GM21576 (cell line): ENCODE results near the gene HSPA2.
"Not testable (repeated sequence)": the region's sequence is repeated elsewhere in the genome, so short reads cannot be mapped to it uniquely, and the experiment has no call there.

Source experiments
- ATAC-seq: cut with Tn5 transposase; IDR thresholded peaks from one replicate; pipeline ENCODE4 v1.9.1; 2021; ENCODE audit warnings: mild to moderate bottlenecking, moderate library complexity; ENCODE audit not compliant: unreplicated experiment

Gene HSPA2

DNA sequence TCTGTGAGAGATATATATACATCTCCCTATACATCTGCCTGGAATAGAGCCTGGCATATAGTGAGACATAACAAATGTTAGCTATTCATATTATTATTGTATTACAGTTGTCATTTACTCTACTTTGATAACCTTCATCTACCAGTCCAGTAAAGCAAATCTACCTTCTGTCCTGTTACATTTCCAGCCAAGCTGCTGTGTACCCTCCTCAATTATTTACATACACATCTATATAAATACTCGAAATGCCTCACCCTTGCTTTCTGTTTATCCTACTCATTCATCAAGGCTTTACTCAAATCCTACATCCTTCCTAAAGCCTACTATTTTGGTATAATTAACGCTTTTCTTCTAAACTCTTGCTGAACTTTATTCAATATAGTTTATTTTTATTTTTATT is 27.3 kb upstream of the HSPA2 start:
- no peak for ATAC-seq

DNA sequence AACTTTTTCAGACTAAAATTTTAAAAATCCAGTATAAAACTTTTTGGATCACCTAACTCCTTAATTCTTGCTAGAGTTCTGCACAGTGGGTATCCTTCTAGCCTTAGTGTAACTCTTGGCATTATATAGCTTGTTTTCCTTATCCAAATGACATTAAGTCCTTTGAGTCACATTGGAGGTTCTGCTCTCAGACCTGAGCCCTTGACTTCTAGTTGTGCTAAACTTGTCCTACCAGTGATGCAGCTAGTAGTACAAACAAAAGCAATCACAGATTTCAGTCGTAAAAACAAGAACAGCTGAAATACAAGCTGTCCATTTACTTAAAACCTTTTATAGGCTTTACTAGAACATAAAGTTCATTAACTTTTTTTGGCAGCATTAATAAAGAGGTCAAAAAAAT is 25.5 kb upstream of the HSPA2 start:
- ATAC-seq = no peak

GRCh38 chr14:64516969-64517368 is 23.6 kb upstream of the HSPA2 start:
- ATAC-seq = no peak

DNA sequence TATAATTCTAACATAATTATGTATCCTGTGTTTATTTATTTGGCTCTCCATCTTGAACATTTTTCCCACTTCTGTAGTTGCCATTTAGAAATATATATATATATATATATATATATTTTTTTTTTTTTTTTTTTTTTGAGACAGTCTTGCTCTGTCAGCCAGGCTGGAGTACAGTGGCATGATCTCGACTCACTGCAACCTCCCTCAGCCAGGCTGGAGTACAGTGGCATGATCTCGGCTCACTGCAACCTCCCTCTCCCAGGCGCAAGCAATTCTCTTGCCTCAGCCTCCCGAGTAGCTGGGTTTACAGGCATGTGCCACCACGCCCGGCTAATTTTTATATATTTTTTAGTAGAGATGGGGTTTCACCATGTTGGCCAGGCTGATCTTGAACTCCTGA is 22.9 kb upstream of the HSPA2 start:
- not testable (repeated sequence) for ATAC-seq

- ATAC-seq = no peak
These were observed 22.3 kb upstream of the HSPA2 start for GRCh38 chr14:64518229-64518628.

GRCh38 chr14:64520699-64521098 is 19.8 kb upstream of the HSPA2 start:
- no peak for ATAC-seq

- no peak for ATAC-seq
These were observed 17.8 kb upstream of the HSPA2 start for GRCh38 chr14:64522591-64523355.

GRCh38 chr14:64525354-64525753 is 15.2 kb upstream of the HSPA2 start:
- no peak for ATAC-seq

- ATAC-seq = no peak
These were observed 9.0 kb upstream of the HSPA2 start for GRCh38 chr14:64531567-64531966.

DNA sequence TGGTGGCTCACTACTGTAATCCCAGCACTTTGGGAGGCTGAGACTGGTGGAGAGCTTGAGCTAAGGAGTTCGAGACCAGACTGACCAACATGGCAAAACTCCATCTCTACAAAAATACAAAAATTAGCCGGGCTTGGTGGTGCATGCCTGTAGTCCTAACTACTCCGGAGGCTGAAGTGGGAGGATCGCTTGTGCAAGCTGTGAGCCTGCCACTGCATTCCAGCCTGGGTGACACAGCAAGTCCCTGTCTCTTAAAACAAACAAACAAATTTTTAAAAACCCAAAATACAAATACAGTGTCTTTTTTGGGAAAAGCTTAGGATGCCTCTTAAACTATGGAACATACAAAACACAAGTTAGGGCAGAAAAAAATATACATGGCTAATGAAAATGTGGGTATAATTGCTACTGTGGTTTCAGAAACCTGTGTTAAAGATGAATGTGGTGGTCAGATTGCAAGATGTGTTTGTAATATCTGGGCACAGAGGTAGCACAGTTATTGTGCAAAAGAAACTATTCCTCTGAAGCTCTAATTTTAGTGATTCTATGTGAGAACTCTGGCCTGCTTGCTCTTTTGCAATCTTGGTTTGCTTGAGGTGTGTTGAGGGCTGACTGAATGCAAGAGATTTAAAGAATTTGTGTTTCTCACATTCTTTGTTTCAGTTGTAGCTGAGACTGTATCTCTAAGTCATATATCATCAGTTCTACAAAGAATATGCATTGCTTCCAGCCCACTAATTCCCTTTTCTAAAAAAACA is 3.9 kb upstream of the HSPA2 start:
- no peak for ATAC-seq

DNA sequence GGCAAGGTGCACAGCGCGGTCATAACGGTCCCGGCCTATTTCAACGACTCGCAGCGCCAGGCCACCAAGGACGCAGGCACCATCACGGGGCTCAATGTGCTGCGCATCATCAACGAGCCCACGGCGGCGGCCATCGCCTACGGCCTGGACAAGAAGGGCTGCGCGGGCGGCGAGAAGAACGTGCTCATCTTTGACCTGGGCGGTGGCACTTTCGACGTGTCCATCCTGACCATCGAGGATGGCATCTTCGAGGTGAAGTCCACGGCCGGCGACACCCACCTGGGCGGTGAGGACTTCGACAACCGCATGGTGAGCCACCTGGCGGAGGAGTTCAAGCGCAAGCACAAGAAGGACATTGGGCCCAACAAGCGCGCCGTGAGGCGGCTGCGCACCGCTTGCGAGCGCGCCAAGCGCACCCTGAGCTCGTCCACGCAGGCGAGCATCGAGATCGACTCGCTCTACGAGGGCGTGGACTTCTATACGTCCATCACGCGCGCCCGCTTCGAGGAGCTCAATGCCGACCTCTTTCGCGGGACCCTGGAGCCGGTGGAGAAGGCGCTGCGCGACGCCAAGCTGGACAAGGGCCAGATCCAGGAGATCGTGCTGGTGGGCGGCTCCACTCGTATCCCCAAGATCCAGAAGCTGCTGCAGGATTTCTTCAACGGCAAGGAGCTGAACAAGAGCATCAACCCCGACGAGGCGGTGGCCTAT is 875 bp downstream of the HSPA2 start:
- ATAC-seq = no peak

DNA sequence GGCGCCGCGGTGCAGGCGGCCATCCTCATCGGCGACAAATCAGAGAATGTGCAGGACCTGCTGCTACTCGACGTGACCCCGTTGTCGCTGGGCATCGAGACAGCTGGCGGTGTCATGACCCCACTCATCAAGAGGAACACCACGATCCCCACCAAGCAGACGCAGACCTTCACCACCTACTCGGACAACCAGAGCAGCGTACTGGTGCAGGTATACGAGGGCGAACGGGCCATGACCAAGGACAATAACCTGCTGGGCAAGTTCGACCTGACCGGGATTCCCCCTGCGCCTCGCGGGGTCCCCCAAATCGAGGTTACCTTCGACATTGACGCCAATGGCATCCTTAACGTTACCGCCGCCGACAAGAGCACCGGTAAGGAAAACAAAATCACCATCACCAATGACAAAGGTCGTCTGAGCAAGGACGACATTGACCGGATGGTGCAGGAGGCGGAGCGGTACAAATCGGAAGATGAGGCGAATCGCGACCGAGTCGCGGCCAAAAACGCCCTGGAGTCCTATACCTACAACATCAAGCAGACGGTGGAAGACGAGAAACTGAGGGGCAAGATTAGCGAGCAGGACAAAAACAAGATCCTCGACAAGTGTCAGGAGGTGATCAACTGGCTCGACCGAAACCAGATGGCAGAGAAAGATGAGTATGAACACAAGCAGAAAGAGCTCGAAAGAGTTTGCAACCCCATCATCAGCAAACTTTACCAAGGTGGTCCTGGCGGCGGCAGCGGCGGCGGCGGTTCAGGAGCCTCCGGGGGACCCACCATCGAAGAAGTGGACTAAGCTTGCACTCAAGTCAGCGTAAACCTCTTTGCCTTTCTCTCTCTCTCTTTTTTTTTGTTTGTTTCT is 1.7 kb downstream of the HSPA2 start:
- ATAC-seq = no peak

DNA sequence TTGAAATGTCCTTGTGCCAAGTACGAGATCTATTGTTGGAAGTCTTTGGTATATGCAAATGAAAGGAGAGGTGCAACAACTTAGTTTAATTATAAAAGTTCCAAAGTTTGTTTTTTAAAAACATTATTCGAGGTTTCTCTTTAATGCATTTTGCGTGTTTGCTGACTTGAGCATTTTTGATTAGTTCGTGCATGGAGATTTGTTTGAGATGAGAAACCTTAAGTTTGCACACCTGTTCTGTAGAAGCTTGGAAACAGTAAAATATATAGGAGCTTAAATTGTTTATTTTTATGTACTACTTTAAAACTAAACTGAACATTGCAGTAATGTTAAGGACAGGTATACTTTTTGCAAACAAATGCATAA is 2.3 kb downstream of the HSPA2 start:
- ATAC-seq = no peak

- no peak for ATAC-seq
These were observed 4.2 kb downstream of the HSPA2 start for GRCh38 chr14:64544607-64545312.

DNA sequence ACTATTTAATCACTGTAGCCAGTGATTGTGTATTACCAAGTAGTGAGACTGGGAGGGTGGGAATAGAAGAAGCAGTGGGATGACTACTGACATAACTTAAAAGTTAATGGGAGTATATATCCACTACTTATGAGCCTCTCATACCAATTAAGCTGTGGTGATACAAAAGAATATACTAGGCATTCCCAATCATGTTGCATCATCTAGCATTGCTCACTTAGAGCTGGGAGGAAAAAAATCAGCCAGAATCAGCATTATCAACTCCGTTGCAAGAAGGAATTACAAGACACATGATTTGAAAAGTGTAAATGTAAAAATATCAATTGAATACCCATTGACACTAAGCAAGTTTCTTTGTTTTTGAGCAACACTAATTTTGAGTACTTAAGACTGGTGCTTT is 8.5 kb downstream of the HSPA2 start:
- no peak for ATAC-seq

- ATAC-seq = no peak
These were observed 9.5 kb downstream of the HSPA2 start, which contains the start of gene PPP1R36 for GRCh38 chr14:64549791-64550620. Gene PPP1R36, plus strand, starts transcription at chr14:64549961. Its CDS starts 37 bp downstream, at chr14:64549998.

DNA sequence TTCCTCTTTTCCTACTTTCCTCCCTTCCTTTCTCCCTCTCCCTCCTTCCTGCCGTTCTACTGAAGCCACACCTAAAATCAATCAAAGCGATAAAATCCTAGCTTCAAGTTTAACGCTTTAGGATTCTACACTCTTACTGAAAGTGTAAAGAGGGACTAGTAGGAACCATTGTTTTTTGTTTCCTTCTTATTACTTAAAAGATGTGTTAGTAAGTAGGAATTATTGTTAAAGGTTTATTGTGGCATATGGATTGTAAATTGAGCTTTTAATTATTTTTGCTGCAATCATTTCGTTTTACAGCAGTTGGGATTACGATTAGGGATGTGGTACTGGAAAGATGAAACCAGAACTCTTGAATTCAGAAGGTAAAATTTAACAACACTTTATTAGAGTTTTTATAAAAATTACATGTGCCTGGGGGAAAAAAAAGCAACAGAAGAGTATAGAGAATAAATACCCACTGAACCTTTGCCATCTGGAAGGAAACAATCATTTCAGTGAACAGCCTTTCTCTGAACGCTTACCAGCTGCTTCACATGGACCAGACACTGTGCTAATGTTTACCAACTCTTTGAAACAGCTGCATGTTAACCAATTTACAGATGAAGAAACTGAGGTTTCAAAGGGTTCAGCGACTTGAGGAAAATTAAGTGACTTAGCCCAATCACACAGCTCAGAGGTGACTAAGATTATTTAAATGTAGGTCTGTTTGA is 10.2 kb downstream of the HSPA2 start:
- no peak for ATAC-seq

- ATAC-seq = no peak
These were observed 14.0 kb downstream of the HSPA2 start for GRCh38 chr14:64554556-64554955.

DNA sequence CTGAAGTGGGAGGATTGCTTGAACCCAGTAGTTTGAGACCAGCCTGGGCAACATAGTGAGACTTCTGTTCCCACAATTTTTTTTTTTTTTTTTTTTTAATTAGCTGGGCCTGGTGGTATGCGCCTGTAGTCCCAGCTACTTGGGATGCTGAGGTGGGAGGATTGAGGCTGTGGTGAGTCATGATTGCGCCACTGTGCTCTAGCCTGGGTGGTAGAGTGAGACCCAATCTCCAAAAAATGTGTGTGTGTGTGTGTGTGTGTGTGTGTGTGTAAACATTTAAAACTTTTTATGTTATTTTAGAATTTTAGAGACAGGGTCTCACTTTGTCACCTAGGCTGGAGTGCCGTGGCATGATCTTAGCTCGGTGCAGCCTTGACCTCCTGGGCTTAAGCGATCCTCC is 16.0 kb downstream of the HSPA2 start:
- no peak for ATAC-seq
